GM23248 (cell line): ENCODE measurements around the gene TRAF3. TPM values are rescaled to one million over a fixed set of nuclear protein-coding genes. Genes with fewer than 3 reads are reported as not detected.

Experiments
- DNase-seq: peaks from one replicate; pipeline ENCODE4 v3.0.0-alpha.2; 2015
- H2AFZ ChIP-seq: fragments of 200-600 bp; sonication (generic); 2 replicates; pipeline ENCODE4 v1.6.1; 2016; ENCODE audit warnings: antibody characterized with exemption
- H3F3A ChIP-seq: fragments of 200-600 bp; sonication (generic); 2 replicates; pipeline ENCODE4 v1.6.1; 2016; ENCODE audit warnings: mild to moderate bottlenecking, antibody characterized with exemption, mixed run types; ENCODE audit not compliant: insufficient read depth
- H3K27ac ChIP-seq: fragments of 200-600 bp; sonication (generic); 2 replicates; pipeline ENCODE4 v1.5.1; 2016; ENCODE audit warnings: mild to moderate bottlenecking
- H3K27me3 ChIP-seq: fragments of 200-600 bp; sonication (generic); replicated peaks from 2 replicates; pipeline ENCODE4 v1.6.1; 2016; ENCODE audit warnings: mild to moderate bottlenecking; ENCODE audit not compliant: insufficient read depth
- H3K36me3 ChIP-seq: fragments of 200-600 bp; sonication (generic); 2 replicates; pipeline ENCODE4 v1.6.1; 2016; ENCODE audit warnings: low read depth, mild to moderate bottlenecking
- H3K4me1 ChIP-seq: fragments of 200-600 bp; sonication (generic); 2 replicates; pipeline ENCODE4 v1.6.1; 2016; ENCODE audit warnings: mild to moderate bottlenecking; ENCODE audit not compliant: insufficient read depth
- H3K4me2 ChIP-seq: fragments of 200-600 bp; sonication (generic); one replicate; pipeline ENCODE4 v1.6.1; 2016; ENCODE audit warnings: mild to moderate bottlenecking; ENCODE audit not compliant: unreplicated experiment
- H3K4me3 ChIP-seq: fragments of 200-600 bp; sonication (generic); 2 replicates; pipeline ENCODE4 v1.5.1; 2016; ENCODE audit warnings: mild to moderate bottlenecking
- H3K79me2 ChIP-seq: fragments of 200-600 bp; sonication (generic); 2 replicates; pipeline ENCODE4 v1.6.1; 2016; ENCODE audit warnings: mild to moderate bottlenecking; ENCODE audit not compliant: insufficient read depth
- H3K9ac ChIP-seq: fragments of 200-600 bp; sonication (generic); 2 replicates; pipeline ENCODE4 v1.6.1; 2016; ENCODE audit warnings: mild to moderate bottlenecking
- H3K9me2 ChIP-seq: fragments of 200-600 bp; sonication (generic); 2 replicates; pipeline ENCODE4 v1.6.1; 2016; ENCODE audit warnings: mixed run types, mild to moderate bottlenecking, moderate library complexity; ENCODE audit not compliant: insufficient read depth
- H3K9me3 ChIP-seq: fragments of 200-600 bp; sonication (generic); one replicate; pipeline ENCODE4 v1.6.1; 2017; ENCODE audit warnings: low read depth
- H4K20me1 ChIP-seq: fragments of 200-600 bp; sonication (generic); 2 replicates; pipeline ENCODE4 v1.6.0; 2016; ENCODE audit not compliant: insufficient read depth
- EZH2 ChIP-seq: fragments of 200-600 bp; sonication (generic); IDR thresholded peaks from 2 replicates; pipeline ENCODE4 v1.6.1; 2018; ENCODE audit warnings: antibody characterized with exemption, mild to moderate bottlenecking; ENCODE audit not compliant: insufficient read depth, poor library complexity, severe bottlenecking
- EZH2phosphoT487 ChIP-seq: fragments of 200-600 bp; sonication (generic); IDR thresholded peaks from 2 replicates; pipeline ENCODE4 v1.6.1; 2018; ENCODE audit warnings: antibody characterized with exemption, moderate library complexity, mild to moderate bottlenecking, low read depth; ENCODE audit not compliant: insufficient read depth
- WGBS, 2 experiments: methylation state at CpG; one replicate each; pipeline ENCODE4 v1.1.6; 2015 to 2017; ENCODE audit warnings: low lambda C conversion rate in 2 of 2, low coverage in 1 of 2; ENCODE audit errors: missing lambda C conversion rate in 2 of 2; 5-methylcytosine and 5-hydroxymethylcytosine counted together
- in situ Hi-C: fragments of 300-500 bp; cut with MboI; formaldehyde crosslinking; loops from 2 replicates; pipeline ENCODE4 v1.15.0; 2020
- polyA plus RNA-seq: library from polyadenylated mRNA; unstranded; fragments of >200 nt; fragmentation: Nextera tagmentation; extraction: Ambion mirVana; gene quantifications from 2 replicates; pipeline ENCODE4 v1.2.1, GENCODE V29; 2016
- total RNA-seq: library from RNA; depleted of rRNA; stranded (reverse); fragments of >200 nt; shearing (Covaris generic); gene quantifications from 2 replicates; pipeline ENCODE4 v1.2.3, GENCODE V29; 2014

TRAF3 gene
- total and polyA plus RNA-seq, 2 experiments from 2014 or later: 7.9 to 17.9 TPM

DNA sequence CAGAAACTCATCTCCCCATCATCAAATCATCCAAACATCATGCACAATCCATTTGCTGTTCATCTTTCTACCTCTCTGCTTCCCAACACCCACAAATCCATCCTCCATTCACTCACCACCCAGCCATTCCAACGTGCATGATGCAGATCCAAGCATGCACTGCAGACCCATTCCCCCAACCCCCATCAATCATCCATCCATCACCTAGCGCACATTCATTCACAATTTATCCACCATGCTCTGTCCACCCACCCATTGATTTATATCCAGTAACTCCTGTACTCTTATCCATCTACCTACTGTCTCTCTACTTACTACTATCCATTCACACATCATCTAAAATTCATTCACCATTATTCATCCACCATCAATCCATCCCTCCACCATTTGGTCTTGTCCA is 141.2 kb downstream of the TRAF3 start:
- in situ Hi-C loops: loop anchor here (10.0 kb wide), 2 partner anchors 144 to 224 kb away; partner anchors contain the start of gene TRAF3
- no peaks in the 10 kb centered on the region for H4K20me1 ChIP-seq
- no peak overlapping the region for H2AFZ ChIP-seq
- H3K79me2 ChIP-seq: no peaks in the 10 kb centered on the region
- no peaks in the 10 kb centered on the region for H3K9me3 ChIP-seq
- no peak overlapping the region for H3K4me3 ChIP-seq
- no peak overlapping the region for H3K9ac ChIP-seq
- 48 to 50% methylated on average over 2 of the region's 2 CpGs for WGBS, 2 experiments
- no peaks in the 10 kb centered on the region for H3F3A ChIP-seq
- no peak for DNase-seq
- no peak overlapping the region for H3K4me2 ChIP-seq
- H3K27ac ChIP-seq: no peak overlapping the region
- no peaks in the 10 kb centered on the region for H3K36me3 ChIP-seq
- H3K9me2 ChIP-seq: no peaks in the 10 kb centered on the region
- H3K27me3 ChIP-seq: peaks cover 13% of the 10 kb centered on the region
- H3K4me1 ChIP-seq: no peaks in the 10 kb centered on the region
- no peak for TF ChIP-seq EZH2phosphoT487
- TF ChIP-seq EZH2: no peak

DNA sequence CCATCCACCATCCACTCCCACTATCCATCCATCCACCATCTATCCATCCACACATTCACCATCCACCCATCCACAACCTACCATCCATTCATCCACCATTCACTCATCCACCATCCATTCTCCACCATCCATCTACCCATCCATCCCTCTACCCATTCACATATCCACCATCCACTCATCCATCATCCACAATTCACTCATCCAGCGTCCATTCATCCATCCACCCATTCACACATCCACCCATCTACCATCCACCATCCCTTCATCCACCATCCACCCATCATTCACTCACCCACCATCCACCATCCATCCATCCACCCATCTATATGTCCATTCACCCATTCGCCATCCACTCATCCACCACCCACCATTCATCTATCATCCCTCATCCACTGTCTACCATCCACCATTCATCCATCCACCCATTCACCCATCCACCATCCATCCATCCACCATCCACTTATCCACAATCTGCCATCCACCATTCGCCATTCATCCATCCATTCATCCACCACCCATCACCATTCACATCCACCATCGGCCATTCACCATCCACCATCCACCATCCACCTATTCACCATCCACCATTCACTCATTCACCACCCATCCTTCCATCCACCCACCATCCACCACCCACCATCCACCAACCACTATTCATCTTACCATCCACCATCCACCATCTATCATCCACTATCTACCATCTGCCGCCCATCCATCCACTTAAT is 143.2 kb downstream of the TRAF3 start:
- in situ Hi-C loops: no loop called here

DNA sequence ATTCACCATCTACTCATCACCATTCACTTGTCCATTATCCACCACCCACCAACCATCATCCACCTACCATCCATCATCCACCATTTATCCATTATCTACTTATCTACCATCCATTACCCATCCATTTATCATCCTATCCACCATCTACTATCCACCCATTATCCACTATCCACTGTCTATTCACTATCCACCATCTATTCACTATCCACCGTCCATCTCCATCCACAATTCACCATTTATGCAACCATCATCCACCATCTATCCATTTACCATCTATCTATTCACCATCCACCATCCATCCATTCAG is 143.7 kb downstream of the TRAF3 start:
- no peak overlapping the region for H3K27ac ChIP-seq
- no peaks in the 10 kb centered on the region for H3F3A ChIP-seq
- no peaks in the 10 kb centered on the region for H3K9me3 ChIP-seq
- DNase-seq: no peak
- peaks cover 30% of the 10 kb centered on the region for H3K27me3 ChIP-seq
- no peak overlapping the region for H2AFZ ChIP-seq
- H3K4me3 ChIP-seq: no peak overlapping the region
- in situ Hi-C loops: no loop called here
- H4K20me1 ChIP-seq: no peaks in the 10 kb centered on the region
- TF ChIP-seq EZH2phosphoT487 (no peak), EZH2 (no peak)
- no peaks in the 10 kb centered on the region for H3K36me3 ChIP-seq
- no peaks in the 10 kb centered on the region for H3K79me2 ChIP-seq
- H3K9ac ChIP-seq: no peak overlapping the region
- no peaks in the 10 kb centered on the region for H3K4me1 ChIP-seq
- no peaks in the 10 kb centered on the region for H3K9me2 ChIP-seq
- WGBS, 2 experiments: 91 to 92% methylated on average over 1 of the region's 1 CpG
- H3K4me2 ChIP-seq: no peak overlapping the region

More for the DNA sequence above, 143.2 kb downstream of the TRAF3 start:
- Histone ChIP-seq H3K36me3 (no peaks in the 10 kb centered on the region), H3F3A (no peaks in the 10 kb centered on the region), H3K4me1 (no peaks in the 10 kb centered on the region), H3K4me2 (no peak overlapping the region), H3K27me3 (peaks cover 30% of the 10 kb centered on the region), H3K27ac (no peak overlapping the region), H3K9me3 (no peaks in the 10 kb centered on the region), H3K4me3 (no peak overlapping the region), H3K9ac (no peak overlapping the region), H3K79me2 (no peaks in the 10 kb centered on the region), H4K20me1 (no peaks in the 10 kb centered on the region), H3K9me2 (no peaks in the 10 kb centered on the region), H2AFZ (no peak overlapping the region)
- WGBS, 2 experiments: 84 to 89% methylated on average over 5 of the region's 5 CpGs
- no peak for DNase-seq
- TF ChIP-seq EZH2: no peak
- TF ChIP-seq EZH2phosphoT487: no peak

DNA sequence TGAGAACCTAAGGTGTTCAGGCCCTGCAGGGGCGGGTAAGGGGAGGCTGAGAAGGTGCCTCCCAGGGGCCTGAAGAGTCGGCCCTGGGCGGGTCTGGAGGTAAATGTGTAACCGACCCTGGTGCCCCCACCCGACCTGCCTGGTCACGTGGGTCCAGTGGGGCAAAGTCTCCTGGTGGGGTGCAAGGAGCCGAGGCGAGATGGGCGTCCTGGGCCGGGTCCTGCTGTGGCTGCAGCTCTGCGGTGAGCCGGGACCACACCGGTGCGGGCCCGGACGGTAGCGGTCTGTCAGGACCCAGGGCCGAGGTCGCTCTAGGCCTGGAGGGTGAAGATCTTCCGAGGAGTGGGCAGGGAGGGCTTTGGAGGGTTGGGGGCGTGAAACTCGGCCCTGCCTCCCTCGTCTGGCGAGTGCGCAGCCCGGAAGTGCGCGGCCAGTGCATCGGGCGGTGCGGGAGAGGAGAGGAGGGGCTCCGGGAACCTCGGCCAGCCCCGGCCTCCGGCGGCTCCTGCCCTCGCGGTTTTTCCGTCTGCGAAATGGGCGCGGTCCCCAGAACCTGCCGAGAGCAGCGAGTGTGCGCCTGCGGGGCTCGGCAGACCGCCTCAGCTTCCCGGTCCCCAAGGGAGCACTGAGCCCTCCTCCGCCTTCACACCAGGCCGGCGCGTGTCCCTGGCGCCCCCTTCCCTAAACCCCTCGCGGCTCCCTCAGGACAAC is 145.4 kb downstream of the TRAF3 start, which contains the start of gene AMN:
TSS of gene AMN (plus strand) at position 174 of the 711 bp plus-strand sequence. CDS start at position 200, 26 bp downstream.
- no peaks in the 10 kb centered on the region for H3F3A ChIP-seq
- H3K9ac ChIP-seq: no peak within 1 kb of the TSS
- no peaks in the 10 kb centered on the region for H3K79me2 ChIP-seq
- H3K4me3 ChIP-seq: 0 out of 2 replicates have a peak within 1 kb of the TSS, but pooled peaks have one; percentile 14
- TF ChIP-seq EZH2: no peak
- TF ChIP-seq EZH2phosphoT487: no peak
- H2AFZ ChIP-seq: no peak within 1 kb of the TSS
- in situ Hi-C loops: no loop called here
- H3K36me3 ChIP-seq: no peaks in the 10 kb centered on the region
- DNase-seq: peak; percentile 33
- H3K4me1 ChIP-seq: no peaks in the 10 kb centered on the region
- no peaks in the 10 kb centered on the region for H3K9me2 ChIP-seq
- peak within 1 kb of the TSS; percentile 18 for H3K4me2 ChIP-seq
- 21 to 25% methylated on average over 36 to 54 of the region's 56 CpGs for WGBS, 2 experiments
- H3K27ac ChIP-seq: no peak within 1 kb of the TSS
- peaks cover 30% of the 10 kb centered on the region for H3K27me3 ChIP-seq
- no peaks in the 10 kb centered on the region for H3K9me3 ChIP-seq
- no peaks in the 10 kb centered on the region for H4K20me1 ChIP-seq
